Upper lobe of right lung (tissue), 1 donor: ENCODE results near the gene ARPC1B. TPM values are rescaled to one million over a fixed set of nuclear protein-coding genes. Genes with fewer than 3 reads are reported as not detected.

Experiments
- ATAC-seq: fragments of 200-7000 bp; cut with Tn5 transposase; one replicate; pipeline ENCODE4 v1.9.1; 2020; ENCODE audit warnings: mild to moderate bottlenecking, moderate library complexity
- DNase-seq: peaks from one replicate; pipeline ENCODE4 v3.0.0-alpha.2; 2020
- H3K27ac ChIP-seq: fragments of 200-600 bp; one replicate; pipeline ENCODE4 v1.8.0; 2022
- H3K27me3 ChIP-seq: fragments of 200-600 bp; one replicate; pipeline ENCODE4 v1.8.0; 2022; ENCODE audit warnings: mild to moderate bottlenecking
- H3K36me3 ChIP-seq: fragments of 200-600 bp; one replicate; pipeline ENCODE4 v1.8.0; 2022
- H3K4me1 ChIP-seq: fragments of 200-600 bp; one replicate; pipeline ENCODE4 v1.8.0; 2022
- H3K4me3 ChIP-seq: fragments of 200-600 bp; one replicate; pipeline ENCODE4 v1.8.0; 2022; ENCODE audit warnings: mild to moderate bottlenecking
- H3K9me3 ChIP-seq: fragments of 200-600 bp; one replicate; pipeline ENCODE4 v1.8.0; 2022
- intact Hi-C: fragments of 100-400 bp; cut with DNase I; formaldehyde crosslinking; loops from one replicate; pipeline ENCODE4 v1.11.0; 2022
- total RNA-seq: library from RNA; stranded (reverse); fragmentation: NEBNext Ultra II Directional; extraction: Animal tissue kit (Norgen Biotek cat#: 25700); gene quantifications from one replicate; pipeline ENCODE4 v1.2.1, GENCODE V29; 2021
- TF ChIP-seq, protein P1 (sequence below): fragments of 200-600 bp; IDR thresholded peaks from one replicate; pipeline ENCODE4 v1.8.0; 2022; ENCODE audit warnings: antibody characterized with exemption
- donor health status: DM: no; HTN: yes; CAD: no; lungs with severe emphysema.

ARPC1B gene
- total RNA-seq, 1 donor from 2014 or later = 219 TPM

GRCh38 chr7:99365318-99366141, 9.0 kb upstream of the ARPC1B start:
- Histone ChIP-seq H3K4me3 (no peak overlapping the region), H3K27me3 (no peaks in the 10 kb centered on the region), H3K9me3 (no peaks in the 10 kb centered on the region), H3K27ac (no peak overlapping the region), H3K4me1 (peaks cover 4% of the 10 kb centered on the region), H3K36me3 (peaks cover 71% of the 10 kb centered on the region)
- TF ChIP-seq, protein P1, sequence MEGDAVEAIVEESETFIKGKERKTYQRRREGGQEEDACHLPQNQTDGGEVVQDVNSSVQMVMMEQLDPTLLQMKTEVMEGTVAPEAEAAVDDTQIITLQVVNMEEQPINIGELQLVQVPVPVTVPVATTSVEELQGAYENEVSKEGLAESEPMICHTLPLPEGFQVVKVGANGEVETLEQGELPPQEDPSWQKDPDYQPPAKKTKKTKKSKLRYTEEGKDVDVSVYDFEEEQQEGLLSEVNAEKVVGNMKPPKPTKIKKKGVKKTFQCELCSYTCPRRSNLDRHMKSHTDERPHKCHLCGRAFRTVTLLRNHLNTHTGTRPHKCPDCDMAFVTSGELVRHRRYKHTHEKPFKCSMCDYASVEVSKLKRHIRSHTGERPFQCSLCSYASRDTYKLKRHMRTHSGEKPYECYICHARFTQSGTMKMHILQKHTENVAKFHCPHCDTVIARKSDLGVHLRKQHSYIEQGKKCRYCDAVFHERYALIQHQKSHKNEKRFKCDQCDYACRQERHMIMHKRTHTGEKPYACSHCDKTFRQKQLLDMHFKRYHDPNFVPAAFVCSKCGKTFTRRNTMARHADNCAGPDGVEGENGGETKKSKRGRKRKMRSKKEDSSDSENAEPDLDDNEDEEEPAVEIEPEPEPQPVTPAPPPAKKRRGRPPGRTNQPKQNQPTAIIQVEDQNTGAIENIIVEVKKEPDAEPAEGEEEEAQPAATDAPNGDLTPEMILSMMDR = peak; percentile 63
- intact Hi-C loops = loop anchor here (10.0 kb wide), 1 partner anchor 49 kb away; no protein-coding TSS in a partner anchor
- ATAC-seq (peak; percentile 90), DNase-seq (peak; percentile 81)

DNA sequence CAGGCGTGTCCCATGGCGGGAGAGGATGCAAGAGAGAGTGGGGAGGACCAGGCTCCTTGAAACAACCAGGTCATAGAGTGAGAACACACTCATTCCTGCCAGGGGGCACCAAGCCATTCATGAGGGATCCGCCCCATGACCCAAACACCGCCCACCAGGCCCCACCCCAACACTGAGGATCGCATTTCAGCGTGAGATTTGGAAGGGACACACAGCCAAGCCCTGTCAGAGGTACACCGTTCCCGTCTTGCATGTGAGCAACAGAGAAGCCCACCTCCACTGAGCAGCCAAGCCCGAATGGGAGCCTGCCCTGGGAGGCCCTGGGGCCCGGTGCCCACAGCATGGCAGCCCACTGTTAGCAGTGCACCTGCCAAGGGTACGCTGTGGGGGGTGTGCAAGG, 7.9 kb upstream of the ARPC1B start:
- no peak overlapping the region for H3K4me3 ChIP-seq
- peaks cover 5% of the 10 kb centered on the region for H3K4me1 ChIP-seq
- peaks cover 60% of the 10 kb centered on the region for H3K36me3 ChIP-seq
- no peaks in the 10 kb centered on the region for H3K9me3 ChIP-seq
- H3K27me3 ChIP-seq = no peaks in the 10 kb centered on the region
- TF ChIP-seq, protein P1 = no peak
- intact Hi-C loops = loop anchor here (10.0 kb wide), 1 partner anchor 48 kb away; no protein-coding TSS in a partner anchor
- DNase-seq (no peak), ATAC-seq (no peak)
- H3K27ac ChIP-seq = no peak overlapping the region

- H3K36me3 ChIP-seq = peaks cover 40% of the 10 kb centered on the region
- intact Hi-C loops = loop anchor here (10.0 kb wide), 1 partner anchor 46 kb away; no protein-coding TSS in a partner anchor
- TF ChIP-seq, protein P1 = no peak
- no peaks in the 10 kb centered on the region for H3K9me3 ChIP-seq
- H3K27ac ChIP-seq = peak overlapping the region; percentile 71
- H3K4me3 ChIP-seq = no peak overlapping the region
- ATAC-seq (peak; percentile 67), DNase-seq (no peak)
- no peaks in the 10 kb centered on the region for H3K27me3 ChIP-seq
- peaks cover 17% of the 10 kb centered on the region for H3K4me1 ChIP-seq
Measured at GRCh38 chr7:99368750-99369389, 5.7 kb upstream of the ARPC1B start.

- Histone ChIP-seq H3K4me3 (no peak overlapping the region), H3K4me1 (peaks cover 20% of the 10 kb centered on the region), H3K27me3 (no peaks in the 10 kb centered on the region), H3K9me3 (no peaks in the 10 kb centered on the region), H3K27ac (peak overlapping the region; percentile 71), H3K36me3 (peaks cover 30% of the 10 kb centered on the region)
- TF ChIP-seq, protein P1 = no peak
- intact Hi-C loops = loop anchor here (10.0 kb wide), 1 partner anchor 45 kb away; no protein-coding TSS in a partner anchor
- no peak for DNase-seq
- no peak for ATAC-seq
Measured at GRCh38 chr7:99369767-99370391, 4.7 kb upstream of the ARPC1B start.

- Histone ChIP-seq H3K27me3 (no peaks in the 10 kb centered on the region), H3K4me1 (peaks cover 31% of the 10 kb centered on the region), H3K9me3 (no peaks in the 10 kb centered on the region), H3K27ac (peak overlapping the region; percentile 71), H3K4me3 (no peak overlapping the region), H3K36me3 (peaks cover 18% of the 10 kb centered on the region)
- intact Hi-C loops = no loop called here
- no peak for ATAC-seq
- TF ChIP-seq, protein P1 = no peak
- no peak for DNase-seq
Measured at GRCh38 chr7:99371376-99371920, 3.1 kb upstream of the ARPC1B start.
